DMS114 treated with DMSO at 0.1 percent for 48 hours (cell line): ENCODE results near the gene USP5.
A peak's percentile ranks its signal among the peaks of the same experiment; 100 is the strongest.
"Not testable (repeated sequence)": the region's sequence is repeated elsewhere in the genome, so short reads cannot be mapped to it uniquely, and the experiment has no call there.

Source experiments
- DNase-seq: peaks from one replicate; lab custom pipeline; 2025; ENCODE audit not compliant: unreplicated experiment; lab: John Stamatoyannopoulos, UW

Gene USP5

GRCh38 chr12:6863033-6863432 is 11.1 kb downstream of the USP5 start:
- DNase-seq, result no peak

- no peak for DNase-seq
These were observed 11.8 kb downstream of the USP5 start for GRCh38 chr12:6863586-6864321.

- not testable (repeated sequence) for DNase-seq
These were observed 13.4 kb downstream of the USP5 start for GRCh38 chr12:6865307-6865706.

- no peak for DNase-seq
These were observed 14.4 kb downstream of the USP5 start for GRCh38 chr12:6866163-6866919.

- peak; percentile 75 for DNase-seq
These were observed 15.0 kb downstream of the USP5 start for GRCh38 chr12:6866920-6867412.

GRCh38 chr12:6867413-6868210 is 15.7 kb downstream of the USP5 start, which contains the start of gene TPI1:
Gene TPI1 (plus strand): TSS chr12:6867531. CDS start chr12:6867567, 36 bp downstream.
- no peak for DNase-seq

- DNase-seq, result no peak
These were observed 16.5 kb downstream of the USP5 start for GRCh38 chr12:6868211-6869048.

- peak; percentile 60 for DNase-seq
These were observed 17.4 kb downstream of the USP5 start for GRCh38 chr12:6869049-6870021.

- DNase-seq, result not testable (repeated sequence)
These were observed 18.4 kb downstream of the USP5 start for GRCh38 chr12:6870304-6870703.

GRCh38 chr12:6871052-6871957 is 19.4 kb downstream of the USP5 start:
- peak; percentile 51 for DNase-seq

GRCh38 chr12:6872073-6873048 is 20.4 kb downstream of the USP5 start:
- peak; percentile 53 for DNase-seq

- DNase-seq, result peak; percentile 92
These were observed 21.4 kb downstream of the USP5 start, which contains the start of gene SPSB2 for GRCh38 chr12:6873094-6874014. Gene SPSB2 (minus strand): TSS chr12:6873303. CDS start chr12:6872901, 402 bp downstream.

- not testable (repeated sequence) for DNase-seq
These were observed 22.0 kb downstream of the USP5 start for GRCh38 chr12:6874015-6874368.

- not testable (repeated sequence) for DNase-seq
These were observed 27.9 kb downstream of the USP5 start for GRCh38 chr12:6879824-6880223.

- DNase-seq, result no peak
These were observed 31.3 kb downstream of the USP5 start for GRCh38 chr12:6883252-6883651.

GRCh38 chr12:6883683-6884082 is 31.7 kb downstream of the USP5 start:
- DNase-seq, result no peak
